DOHH2 (cell line): Measurements from ENCODE around the gene PROM2.

Experiments
- H3F3A ChIP-seq: fragments of 200-600 bp; sonication (generic), shearing (Covaris generic); 2 replicates; pipeline ENCODE4 v1.6.0; 2016; ENCODE audit warnings: antibody characterized with exemption, mild to moderate bottlenecking; ENCODE audit not compliant: control insufficient read depth, insufficient read depth
- H3K27ac ChIP-seq: fragments of 200-600 bp; sonication (generic); 2 replicates; pipeline ENCODE4 v1.5.1; 2014; ENCODE audit warnings: low read depth, mild to moderate bottlenecking, low read length, moderate library complexity
- H3K27me3 ChIP-seq: fragments of 200-600 bp; sonication (generic); 2 replicates; pipeline ENCODE4 v1.6.1; 2014; ENCODE audit warnings: mild to moderate bottlenecking, low read length, mixed read lengths; ENCODE audit not compliant: control insufficient read depth
- H3K36me3 ChIP-seq: fragments of 200-600 bp; sonication (generic); 2 replicates; pipeline ENCODE4 v1.6.1; 2014; ENCODE audit warnings: mild to moderate bottlenecking, low read length, moderate library complexity, mixed read lengths; ENCODE audit not compliant: control insufficient read depth
- H3K4me1 ChIP-seq: fragments of 200-600 bp; sonication (generic); 2 replicates; pipeline ENCODE4 v1.6.1; 2014; ENCODE audit warnings: mild to moderate bottlenecking, low read length, mixed read lengths; ENCODE audit not compliant: control insufficient read depth
- H3K4me2 ChIP-seq: fragments of 200-600 bp; sonication (generic); 2 replicates; pipeline ENCODE4 v1.6.0; 2014; ENCODE audit warnings: mild to moderate bottlenecking, low read length, moderate library complexity
- H3K4me3 ChIP-seq: fragments of 200-600 bp; sonication (generic); 2 replicates; pipeline ENCODE4 v1.5.1; 2014; ENCODE audit warnings: mild to moderate bottlenecking, low read length, mixed read lengths
- H3K79me2 ChIP-seq: fragments of 200-600 bp; sonication (generic); 2 replicates; pipeline ENCODE4 v1.6.1; 2014; ENCODE audit warnings: mild to moderate bottlenecking, low read length, mixed read lengths; ENCODE audit not compliant: control insufficient read depth
- H3K9me2 ChIP-seq: fragments of 200-600 bp; sonication (generic); replicated peaks from 2 replicates; pipeline ENCODE4 v1.6.1; 2014; ENCODE audit warnings: mild to moderate bottlenecking, low read length, mixed read lengths; ENCODE audit not compliant: control insufficient read depth
- H3K9me3 ChIP-seq: fragments of 200-600 bp; sonication (generic); 2 replicates; pipeline ENCODE4 v1.6.1; 2014; ENCODE audit warnings: antibody characterized with exemption, low read length, mixed read lengths; ENCODE audit not compliant: control insufficient read depth, insufficient read depth
- H4K20me1 ChIP-seq: fragments of 200-600 bp; sonication (generic); 2 replicates; pipeline ENCODE4 v1.6.0; 2014; ENCODE audit warnings: low read depth, mild to moderate bottlenecking, antibody characterized with exemption, low read length, moderate library complexity; ENCODE audit not compliant: control insufficient read depth, insufficient read depth
- CTCF ChIP-seq: fragments of 200-600 bp; sonication (generic); IDR thresholded peaks from one replicate; pipeline ENCODE4 v1.5.1; 2014; ENCODE audit warnings: antibody characterized with exemption, mild to moderate bottlenecking, low read depth, low read length; ENCODE audit not compliant: poor library complexity, severe bottlenecking
- EZH2phosphoT487 ChIP-seq: fragments of 200-600 bp; sonication (generic); IDR thresholded peaks from 2 replicates; pipeline ENCODE4 v1.6.1; 2017; ENCODE audit warnings: borderline replicate concordance, mild to moderate bottlenecking, antibody characterized with exemption, low read length, moderate library complexity, mixed read lengths

Gene PROM2

GRCh38 chr2:95320986-95321767, 46.9 kb downstream of the PROM2 start:
- Histone ChIP-seq H3K36me3 (no peaks in the 10 kb centered on the region), H3K4me2 (no peak overlapping the region), H3K9me3 (no peaks in the 10 kb centered on the region), H3K9me2 (no peaks in the 10 kb centered on the region), H3K27ac (no peak overlapping the region), H3K4me3 (no peak overlapping the region), H3K27me3 (no peaks in the 10 kb centered on the region), H4K20me1 (no peaks in the 10 kb centered on the region), H3F3A (no peaks in the 10 kb centered on the region), H3K4me1 (no peaks in the 10 kb centered on the region), H3K79me2 (no peaks in the 10 kb centered on the region)
- no peak for TF ChIP-seq EZH2phosphoT487
- TF ChIP-seq CTCF: no peak

GRCh38 chr2:95323347-95324155, 49.3 kb downstream of the PROM2 start:
- Histone ChIP-seq H3K4me1 (no peaks in the 10 kb centered on the region), H4K20me1 (no peaks in the 10 kb centered on the region), H3K27me3 (no peaks in the 10 kb centered on the region), H3F3A (no peaks in the 10 kb centered on the region), H3K4me2 (no peak overlapping the region), H3K9me2 (no peaks in the 10 kb centered on the region), H3K27ac (no peak overlapping the region), H3K4me3 (no peak overlapping the region), H3K9me3 (no peaks in the 10 kb centered on the region), H3K79me2 (no peaks in the 10 kb centered on the region), H3K36me3 (no peaks in the 10 kb centered on the region)
- peak; percentile 59 for TF ChIP-seq CTCF
- TF ChIP-seq EZH2phosphoT487: no peak

GRCh38 chr2:95325026-95325425, 50.8 kb downstream of the PROM2 start:
- Histone ChIP-seq H3K4me1 (no peaks in the 10 kb centered on the region), H3K4me3 (no peak overlapping the region), H3K9me2 (no peaks in the 10 kb centered on the region), H3K27ac (no peak overlapping the region), H3K79me2 (no peaks in the 10 kb centered on the region), H3F3A (no peaks in the 10 kb centered on the region), H3K27me3 (no peaks in the 10 kb centered on the region), H3K4me2 (no peak overlapping the region), H3K9me3 (no peaks in the 10 kb centered on the region), H4K20me1 (no peaks in the 10 kb centered on the region), H3K36me3 (no peaks in the 10 kb centered on the region)
- TF ChIP-seq CTCF (no peak), EZH2phosphoT487 (no peak)
